HG03108 (cell line): ENCODE results near the gene APOBEC3B.
A peak's percentile ranks its signal among the peaks of the same experiment; 100 is the strongest.
"Not testable (repeated sequence)": the region's sequence is repeated elsewhere in the genome, so short reads cannot be mapped to it uniquely, and the experiment has no call there.

ENCODE experiments used
- ATAC-seq: cut with Tn5 transposase; IDR thresholded peaks from one replicate; pipeline ENCODE4 v1.9.1; 2021; ENCODE audit warnings: moderate library complexity; ENCODE audit not compliant: unreplicated experiment

Gene APOBEC3B

GRCh38 chr22:38965614-38966379 lies 16.4 kb upstream of the APOBEC3B start:
- no peak for ATAC-seq

DNA sequence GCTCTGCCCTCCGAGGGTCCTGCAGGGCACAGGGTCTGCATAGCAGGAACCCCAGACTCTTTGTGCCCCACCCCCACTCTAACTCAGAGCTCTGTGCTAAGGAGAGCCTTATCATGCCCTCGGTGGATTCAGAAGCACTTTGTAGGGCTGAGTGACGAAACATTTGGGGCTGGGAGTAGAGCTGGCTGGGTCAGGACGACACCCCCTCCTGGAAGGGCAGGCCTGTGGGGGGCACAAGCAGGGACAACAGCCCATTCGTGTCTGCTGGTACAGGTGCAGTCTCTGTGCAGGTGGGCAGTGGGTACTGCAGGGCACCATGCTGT lies 15.8 kb upstream of the APOBEC3B start:
- ATAC-seq = no peak

- ATAC-seq = no peak
Observed at GRCh38 chr22:38966942-38967341, 15.2 kb upstream of the APOBEC3B start.

DNA sequence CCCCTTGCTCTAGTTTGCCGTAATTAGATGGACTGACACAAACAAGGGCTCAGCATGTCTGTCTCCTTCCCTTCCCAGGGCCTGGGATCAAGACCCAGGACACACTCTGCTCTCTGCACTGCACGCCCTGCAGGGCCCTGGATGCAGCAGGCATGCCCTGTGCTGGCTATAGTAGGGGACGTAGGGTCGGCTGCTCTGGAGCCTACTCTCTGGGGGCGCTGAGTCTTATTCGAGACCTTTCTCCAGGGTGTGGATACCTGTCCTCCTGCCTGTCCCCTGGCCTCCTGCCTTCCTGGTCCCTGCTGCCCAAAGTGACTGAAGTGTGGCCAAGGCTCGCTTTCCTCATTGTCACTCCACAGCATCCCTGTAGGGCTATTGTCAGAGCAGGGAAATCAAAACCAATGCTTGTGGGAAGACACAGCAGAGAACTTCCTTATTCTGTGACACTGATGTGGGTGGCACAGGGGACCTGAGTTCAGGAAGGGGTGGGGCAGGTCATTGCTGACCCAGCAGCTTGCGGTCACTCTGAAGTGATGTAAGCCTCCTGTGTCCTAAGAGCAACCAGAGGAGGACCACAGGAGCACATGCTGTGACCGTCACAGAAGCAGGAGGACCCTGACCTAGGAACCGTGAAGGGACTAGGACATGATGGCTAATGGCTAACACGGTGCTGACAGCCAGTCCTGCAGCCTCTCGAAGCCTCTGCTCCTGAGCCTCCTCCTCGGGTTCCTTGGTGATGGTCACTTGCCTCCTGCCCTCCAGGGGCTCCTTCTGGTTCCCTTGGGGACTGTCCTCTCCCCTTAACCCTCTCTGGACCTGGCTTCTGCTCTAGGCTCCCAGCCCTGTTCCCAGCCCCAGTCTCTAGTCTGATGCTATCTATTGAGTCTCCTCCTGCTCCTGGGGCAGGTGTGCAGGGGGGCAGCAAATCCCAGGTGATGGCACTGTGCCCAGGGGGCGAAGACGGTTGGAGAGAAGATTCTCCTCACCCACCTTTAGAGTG lies 14.4 kb upstream of the APOBEC3B start:
- no peak for ATAC-seq

- no peak for ATAC-seq
Observed at GRCh38 chr22:38968801-38969200, 13.3 kb upstream of the APOBEC3B start.

GRCh38 chr22:38970551-38970950 lies 11.6 kb upstream of the APOBEC3B start:
- ATAC-seq = no peak

DNA sequence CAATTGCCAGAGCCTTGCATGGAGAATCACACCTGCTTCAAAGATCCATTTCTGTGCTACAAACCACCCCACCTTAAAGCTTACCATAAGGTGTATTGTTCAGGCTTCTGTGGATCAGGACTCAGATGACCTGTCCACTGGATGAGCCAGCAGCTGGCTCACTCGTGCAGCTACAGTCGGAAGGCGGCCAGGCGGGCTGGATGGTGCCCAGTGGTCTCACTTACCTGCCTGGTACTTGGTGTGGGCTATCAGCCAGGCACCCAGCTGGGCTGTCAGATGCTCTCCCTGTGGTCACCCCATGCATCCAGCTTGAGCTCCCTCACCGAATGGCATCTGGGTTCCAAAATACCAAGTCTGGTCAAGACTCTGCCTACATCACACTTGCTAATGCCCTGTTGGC lies 10.9 kb upstream of the APOBEC3B start:
- no peak for ATAC-seq

- no peak for ATAC-seq
Observed at GRCh38 chr22:38971791-38972190, 10.4 kb upstream of the APOBEC3B start.

DNA sequence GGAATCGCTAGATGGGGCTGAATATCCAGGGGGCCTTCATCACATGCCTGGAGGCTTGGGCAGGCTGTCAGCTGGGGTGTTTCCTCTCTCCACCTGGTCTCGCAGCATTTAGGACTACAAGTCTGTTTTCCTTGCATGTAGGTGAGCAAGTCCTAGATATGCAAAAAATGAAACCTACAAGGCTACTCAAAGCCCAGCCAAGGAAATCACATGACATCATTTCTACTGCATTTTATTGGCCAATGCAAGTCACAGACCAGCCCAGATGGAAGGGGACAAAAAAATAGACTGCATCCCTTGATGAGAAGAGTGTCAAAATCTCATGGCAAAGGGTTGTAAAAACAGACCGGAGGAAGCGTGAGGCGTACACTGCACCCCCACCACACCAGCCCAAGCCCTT lies 9.6 kb upstream of the APOBEC3B start:
- no peak for ATAC-seq

- ATAC-seq = no peak
Observed at GRCh38 chr22:38973289-38974169, 8.6 kb upstream of the APOBEC3B start.

DNA sequence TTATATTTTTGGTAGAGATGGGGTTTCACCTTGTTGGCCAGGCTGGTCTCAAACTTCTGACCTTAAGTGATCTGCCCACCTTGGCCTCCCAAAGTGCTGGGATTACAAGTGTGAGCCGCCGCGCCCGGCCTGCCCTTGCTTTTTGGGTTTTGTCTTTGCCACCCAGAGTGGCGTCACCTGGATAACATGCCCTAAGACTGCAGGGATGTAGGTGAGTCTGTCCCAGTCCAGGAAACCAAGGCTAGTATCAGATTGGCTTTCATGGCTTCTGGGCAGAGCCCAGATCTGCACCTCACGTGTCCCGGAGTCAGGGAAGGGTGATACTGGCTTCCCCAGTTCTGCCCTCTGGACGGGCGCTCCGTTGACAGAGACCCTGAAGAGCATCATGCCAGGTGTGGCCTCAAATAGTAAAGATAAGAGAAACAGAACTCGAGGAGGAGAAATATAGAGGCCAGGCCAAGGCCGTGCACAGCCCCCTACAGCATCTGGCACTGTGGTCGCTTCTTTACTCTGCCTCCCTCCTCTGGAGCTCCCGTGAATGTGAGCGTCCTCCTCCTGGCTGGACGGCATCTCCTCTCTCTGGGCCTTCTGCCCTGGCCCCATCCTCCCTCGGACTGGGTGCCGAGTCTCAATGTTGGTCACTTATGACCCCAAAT lies 7.8 kb upstream of the APOBEC3B start:
- no peak for ATAC-seq

- no peak for ATAC-seq
Observed at GRCh38 chr22:38974826-38975175, 7.3 kb upstream of the APOBEC3B start.

GRCh38 chr22:38977289-38977688 lies 4.9 kb upstream of the APOBEC3B start:
- ATAC-seq = not testable (repeated sequence)

DNA sequence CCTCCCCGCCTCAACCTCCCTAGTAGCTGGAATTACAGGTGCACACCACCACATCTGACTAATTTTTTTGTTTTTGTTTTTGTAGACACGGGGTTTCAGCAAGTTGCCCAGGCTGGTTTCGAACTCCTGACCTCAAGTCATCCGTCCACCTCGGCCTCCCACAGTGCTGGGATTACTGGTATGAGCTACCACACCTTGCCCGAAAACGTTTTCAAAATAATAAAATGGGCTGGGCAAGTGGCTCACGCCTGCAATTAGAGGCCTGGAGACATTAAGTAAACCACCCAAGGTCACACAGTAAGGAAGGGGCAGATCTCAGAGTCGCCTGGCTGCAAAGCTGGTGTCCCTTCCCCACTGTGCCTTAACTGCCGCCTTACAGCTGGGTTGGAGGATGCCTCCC lies 1.6 kb upstream of the APOBEC3B start:
- not testable (repeated sequence) for ATAC-seq

DNA sequence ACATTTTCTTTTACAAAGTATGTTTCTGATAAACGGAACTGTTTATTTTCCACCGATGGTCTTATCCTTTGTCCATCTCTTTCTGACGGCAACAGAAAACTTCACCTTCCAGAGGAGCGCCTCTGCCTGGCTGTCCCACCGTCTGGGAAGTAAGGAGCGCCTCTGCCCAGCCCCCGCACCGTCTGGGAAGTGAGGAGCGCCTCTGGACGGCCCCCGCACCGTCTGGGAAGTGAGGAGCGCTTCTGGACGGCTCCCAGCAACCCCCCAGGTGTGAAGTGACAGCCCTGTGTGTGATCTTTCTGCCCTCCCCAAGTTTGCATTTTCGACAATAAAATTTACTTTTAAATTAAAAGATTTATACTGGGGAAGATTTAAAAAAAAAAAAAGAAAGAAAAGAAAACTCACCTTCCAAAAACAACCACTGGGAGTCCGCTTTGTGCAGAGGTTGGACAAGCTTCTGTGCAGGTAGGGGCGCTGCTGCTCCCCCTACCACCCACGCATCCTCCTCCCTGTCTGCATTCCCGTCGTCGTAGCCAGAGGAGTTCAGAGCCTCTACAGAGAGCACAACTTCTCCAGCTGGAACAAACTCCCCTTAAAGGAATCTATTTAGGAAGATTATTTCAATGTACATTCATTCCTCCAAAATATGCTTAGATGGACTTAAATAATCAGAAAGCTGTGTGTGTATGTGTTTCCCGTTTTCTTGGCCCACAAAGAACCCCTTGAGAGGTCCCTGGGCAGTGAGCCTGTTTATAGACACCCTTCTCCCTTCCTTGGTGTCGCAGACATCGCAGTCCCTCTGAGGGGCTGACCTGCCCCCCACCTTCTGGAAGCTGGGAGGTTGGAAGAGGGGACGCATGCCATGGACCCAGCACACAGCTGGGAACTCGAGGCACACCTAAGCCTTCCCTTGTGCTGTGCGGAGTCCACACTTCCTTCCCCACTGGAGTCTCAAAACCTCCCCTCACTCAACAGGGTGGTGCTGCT lies 849 bp upstream of the APOBEC3B start:
- no peak for ATAC-seq

GRCh38 chr22:38984224-38984623 lies 2.1 kb downstream of the APOBEC3B start:
- no peak for ATAC-seq

DNA sequence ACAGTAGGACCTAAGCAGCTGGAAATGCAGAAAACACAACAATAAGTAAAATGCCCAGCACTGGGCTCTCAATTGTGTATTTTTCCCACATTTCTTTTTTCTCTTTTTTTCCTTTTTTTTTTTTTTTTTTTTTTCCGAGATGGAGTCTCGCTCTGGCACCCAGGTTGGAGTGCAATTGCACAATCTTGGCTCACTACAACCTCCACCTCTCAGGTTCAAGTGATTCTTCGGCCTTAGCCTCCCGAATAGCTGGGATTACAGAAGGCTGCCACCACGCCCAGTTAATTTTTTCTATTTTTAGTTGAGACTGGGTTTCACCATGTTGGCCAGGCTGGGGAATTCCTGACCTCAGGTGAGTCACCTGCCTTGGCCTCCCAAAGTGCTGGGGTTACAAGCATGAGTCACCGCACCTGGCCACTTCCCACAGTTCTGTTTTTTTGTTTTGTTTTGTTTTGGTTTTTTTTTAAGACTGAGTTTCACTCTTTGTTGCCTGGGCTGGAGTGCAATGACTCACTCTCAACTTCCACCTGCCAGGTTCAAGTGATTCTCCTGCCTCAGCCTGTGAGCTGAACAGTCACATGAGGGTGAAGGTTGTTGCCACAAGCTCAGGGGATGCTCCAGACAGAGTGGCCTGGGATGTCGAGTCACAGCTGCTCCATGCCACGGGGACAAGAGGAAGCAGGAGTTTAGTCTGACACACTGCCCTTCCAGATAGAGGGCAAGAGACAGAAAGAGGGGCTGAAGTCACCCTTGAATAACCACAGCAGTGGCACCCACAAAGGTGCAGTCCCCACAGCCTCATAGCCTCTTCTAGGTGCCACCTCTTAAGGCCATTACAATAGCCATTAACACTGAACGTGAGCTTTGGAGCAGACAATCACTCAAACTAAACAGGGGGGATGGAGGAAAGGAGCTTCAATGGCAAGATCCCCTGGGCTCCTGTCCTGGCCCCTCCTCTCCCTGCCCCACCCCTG lies 2.9 kb downstream of the APOBEC3B start:
- peak; percentile 56 for ATAC-seq

GRCh38 chr22:38986629-38987028 lies 4.5 kb downstream of the APOBEC3B start:
- ATAC-seq = no peak
